Coronary artery (tissue), 2 donors: Measurements from ENCODE around the gene TRMT5.
A peak's percentile ranks its signal among the peaks of the same experiment; 100 is the strongest.

Experiments used
- DNase-seq: peaks from one replicate; pipeline ENCODE4 v3.0.0-alpha.2; 2017; ENCODE audit warnings: low spot score
- H3K27ac ChIP-seq, 2 donors: fragments of 200-600 bp; sonication (generic); one replicate each; pipeline ENCODE4 v1.5.1; 2016 to 2019
- H3K4me3 ChIP-seq: fragments of 200-600 bp; sonication (generic); 2 replicates; pipeline ENCODE4 v1.5.1; 2016; ENCODE audit warnings: mild to moderate bottlenecking, moderate library complexity
- TF ChIP-seq, protein P1 (sequence below): fragments of 200-600 bp; sonication (generic); IDR thresholded peaks from one replicate; pipeline ENCODE4 v1.5.1; 2019; ENCODE audit warnings: antibody characterized with exemption

Gene TRMT5

DNA sequence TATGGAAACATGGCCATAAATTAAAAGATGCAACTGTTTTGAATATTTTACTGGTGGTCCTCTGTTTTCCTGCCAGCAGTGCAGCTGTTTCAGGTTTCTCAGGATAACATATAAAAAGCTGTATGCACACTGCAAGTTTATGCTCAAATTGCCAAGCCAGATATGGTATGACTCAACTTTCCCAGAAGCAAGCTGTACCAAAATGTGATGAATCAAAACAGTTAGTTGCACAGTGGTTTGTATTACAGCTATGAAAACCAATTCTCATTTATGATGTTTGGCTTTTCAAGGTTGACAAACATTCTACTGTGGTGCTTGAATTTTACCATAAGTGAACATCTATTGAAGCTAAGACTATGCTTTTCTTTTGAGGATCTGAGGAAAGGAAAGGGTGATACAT lies 15.5 kb downstream of the TRMT5 start:
- TF ChIP-seq, protein P1, sequence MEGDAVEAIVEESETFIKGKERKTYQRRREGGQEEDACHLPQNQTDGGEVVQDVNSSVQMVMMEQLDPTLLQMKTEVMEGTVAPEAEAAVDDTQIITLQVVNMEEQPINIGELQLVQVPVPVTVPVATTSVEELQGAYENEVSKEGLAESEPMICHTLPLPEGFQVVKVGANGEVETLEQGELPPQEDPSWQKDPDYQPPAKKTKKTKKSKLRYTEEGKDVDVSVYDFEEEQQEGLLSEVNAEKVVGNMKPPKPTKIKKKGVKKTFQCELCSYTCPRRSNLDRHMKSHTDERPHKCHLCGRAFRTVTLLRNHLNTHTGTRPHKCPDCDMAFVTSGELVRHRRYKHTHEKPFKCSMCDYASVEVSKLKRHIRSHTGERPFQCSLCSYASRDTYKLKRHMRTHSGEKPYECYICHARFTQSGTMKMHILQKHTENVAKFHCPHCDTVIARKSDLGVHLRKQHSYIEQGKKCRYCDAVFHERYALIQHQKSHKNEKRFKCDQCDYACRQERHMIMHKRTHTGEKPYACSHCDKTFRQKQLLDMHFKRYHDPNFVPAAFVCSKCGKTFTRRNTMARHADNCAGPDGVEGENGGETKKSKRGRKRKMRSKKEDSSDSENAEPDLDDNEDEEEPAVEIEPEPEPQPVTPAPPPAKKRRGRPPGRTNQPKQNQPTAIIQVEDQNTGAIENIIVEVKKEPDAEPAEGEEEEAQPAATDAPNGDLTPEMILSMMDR: no peak
- DNase-seq: no peak

DNA sequence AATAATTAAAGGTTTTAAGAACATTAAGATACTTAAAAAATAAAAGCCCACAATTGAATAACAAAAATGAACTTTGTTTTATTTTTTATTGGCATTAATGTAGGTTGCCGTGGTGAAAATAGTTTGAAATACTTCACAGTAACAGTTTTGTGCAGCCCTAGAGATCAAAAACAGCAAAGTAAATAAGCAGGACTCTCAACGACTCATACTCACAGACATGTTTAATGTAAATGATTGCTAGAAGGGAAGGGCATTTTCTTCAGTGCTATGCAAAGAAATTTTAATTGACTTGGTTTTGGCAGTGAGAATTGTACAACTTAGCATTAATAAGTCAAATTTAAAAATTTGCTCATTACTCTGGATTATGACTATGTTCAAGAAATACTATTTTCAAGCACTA lies 16.0 kb downstream of the TRMT5 start:
- TF ChIP-seq, protein P1: no peak
- DNase-seq: no peak
- Histone ChIP-seq H3K27ac (no peak overlapping the region), H3K4me3 (no peak overlapping the region)

More for the DNA sequence above, 15.5 kb downstream of the TRMT5 start:
- H3K4me3 ChIP-seq: no peak overlapping the region
- peak overlapping the region in 1 of 2 donors; percentile 1 for H3K27ac ChIP-seq

DNA sequence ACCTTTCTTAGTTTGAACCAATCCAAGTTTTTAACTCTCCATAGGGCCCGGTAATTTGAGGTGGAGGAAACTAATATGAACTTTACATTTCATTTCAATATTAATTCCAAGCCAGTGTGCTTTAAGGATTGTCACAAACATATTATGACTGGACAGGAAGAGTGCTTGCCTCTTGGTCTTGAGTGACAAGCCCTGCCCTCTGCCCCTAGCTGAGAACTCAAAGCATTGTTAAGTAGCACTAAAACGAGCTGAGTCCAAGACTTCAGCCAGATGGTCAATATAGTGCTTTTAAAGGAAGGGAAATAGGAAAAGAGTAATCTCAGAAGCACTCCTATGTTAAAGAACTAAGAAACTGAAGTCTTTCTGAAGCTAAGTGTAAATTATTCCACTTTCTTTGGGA lies 17.1 kb downstream of the TRMT5 start:
- Histone ChIP-seq H3K4me3 (no peak overlapping the region), H3K27ac (no peak overlapping the region)
- TF ChIP-seq, protein P1: no peak
- DNase-seq: no peak

DNA sequence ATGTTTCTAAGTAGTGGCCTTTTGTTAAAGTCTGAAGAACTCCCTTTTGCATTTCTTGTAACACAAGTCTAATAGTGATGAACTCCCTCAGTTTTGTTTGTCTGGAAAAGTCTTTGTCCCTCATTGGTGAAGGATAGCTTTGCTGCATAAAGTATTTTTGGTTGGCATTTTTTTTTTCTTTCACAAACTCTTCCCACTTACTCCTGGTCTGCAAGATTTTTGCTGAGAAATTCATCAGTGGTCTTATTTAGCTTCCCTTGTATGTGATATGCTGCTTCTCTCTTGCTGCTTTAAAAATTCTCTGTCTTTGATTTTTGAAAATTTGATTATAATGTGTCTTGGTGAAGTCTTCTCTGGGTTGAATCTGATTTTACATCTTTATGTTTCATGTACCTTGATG lies 22.7 kb downstream of the TRMT5 start:
- no peak for DNase-seq
- TF ChIP-seq, protein P1: no peak
- Histone ChIP-seq H3K4me3 (no peak overlapping the region), H3K27ac (no peak overlapping the region)

DNA sequence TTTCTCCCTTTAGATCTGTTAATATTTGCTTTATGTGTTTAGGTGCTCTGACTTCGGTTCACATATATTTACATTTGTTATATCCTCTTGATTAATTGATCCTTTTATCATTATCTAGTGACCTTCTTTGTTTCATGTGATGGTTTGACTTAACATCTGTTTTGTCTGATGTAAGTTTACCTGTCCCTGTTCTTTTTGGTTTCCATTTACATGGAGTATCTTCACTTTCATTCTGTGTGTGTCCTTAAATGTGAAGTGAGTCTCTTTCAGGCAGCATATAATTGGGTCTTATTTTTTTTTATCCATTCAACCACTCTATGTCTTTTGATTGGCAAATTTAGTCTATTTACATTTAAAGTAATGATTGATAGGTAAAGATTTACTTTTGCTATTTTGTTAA lies 24.2 kb downstream of the TRMT5 start:
- Histone ChIP-seq H3K4me3 (no peak overlapping the region), H3K27ac (no peak overlapping the region)
- TF ChIP-seq, protein P1: no peak
- no peak for DNase-seq

DNA sequence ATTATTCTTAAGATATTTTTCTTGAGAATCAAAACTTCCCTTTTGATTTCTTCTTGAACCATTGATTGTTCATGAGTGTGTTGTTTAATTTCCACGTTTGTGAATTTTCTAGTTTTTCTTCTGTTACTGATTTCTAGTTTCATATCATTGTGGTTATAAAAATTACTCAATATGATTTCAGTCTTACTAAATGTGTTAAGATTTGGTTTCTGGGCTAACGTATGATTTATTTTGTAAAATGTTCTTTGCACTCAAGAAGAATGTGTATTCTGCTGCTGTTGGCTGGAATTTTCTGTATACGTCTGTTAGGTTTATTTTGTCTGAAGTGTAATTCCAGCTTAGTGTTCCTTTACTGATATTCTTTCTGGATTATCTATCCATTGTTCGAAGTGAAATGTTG lies 24.7 kb downstream of the TRMT5 start:
- no peak for DNase-seq
- Histone ChIP-seq H3K27ac (no peak overlapping the region), H3K4me3 (no peak overlapping the region)
- TF ChIP-seq, protein P1: no peak

DNA sequence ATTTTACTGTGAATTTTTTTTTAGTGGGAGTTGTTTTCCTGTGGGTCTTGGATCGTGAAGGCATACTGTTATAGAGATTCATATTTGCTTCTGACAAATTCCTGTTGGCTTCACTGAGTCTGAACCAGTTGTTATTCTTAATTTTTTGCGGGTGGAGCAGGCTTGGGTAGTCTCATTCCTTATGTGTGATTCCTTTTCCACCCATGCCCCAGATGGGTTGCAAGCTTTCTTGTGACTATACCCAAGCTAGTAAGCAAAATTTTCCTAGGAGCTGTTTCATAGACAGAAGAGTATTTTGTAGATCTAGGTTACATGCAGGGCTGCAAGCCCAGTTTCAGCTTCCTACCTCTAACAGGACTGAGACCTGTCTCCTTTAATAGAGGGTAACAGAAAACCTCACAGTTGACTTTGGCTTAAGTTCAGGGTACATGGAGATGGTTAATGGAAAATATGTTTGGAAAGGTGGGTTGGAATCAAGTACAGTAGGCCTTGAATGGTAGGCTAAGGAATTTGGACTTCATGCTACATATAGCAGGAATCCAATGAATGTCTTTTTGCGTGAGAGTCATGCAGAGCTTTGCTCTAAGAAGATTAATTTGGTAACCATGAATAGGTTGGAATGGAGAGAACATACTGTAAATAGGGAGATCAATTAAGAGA lies 29.0 kb downstream of the TRMT5 start:
- TF ChIP-seq, protein P1: no peak
- DNase-seq: no peak
- Histone ChIP-seq H3K27ac (peak overlapping the region in 1 of 2 donors; percentile 16), H3K4me3 (no peak overlapping the region)
